T-cell (primary cell): ENCODE data around the gene CHST10. TPM values are rescaled to one million over a fixed set of nuclear protein-coding genes. Genes with fewer than 3 reads are reported as not detected.
"Not testable (repeated sequence)": the region's sequence is repeated elsewhere in the genome, so short reads cannot be mapped to it uniquely, and the experiment has no call there.

Source experiments
- ATAC-seq, 4 experiments: fragments of 200-7000 bp in 3 of 4; fragments of 150-1000 bp in 1 of 4; cut with Tn5 transposase; replicated peaks in 1 of 4; 1 replicate in 3 of 4; 2 replicates in 1 of 4; pipeline ENCODE4 v1.10.0; 2021; ENCODE audit warnings: moderate library complexity in 3 of 4, mild to moderate bottlenecking in 2 of 4, moderate number of reproducible peaks in 1 of 4
- CTCF ChIA-PET, 2 donors: fragments of 300-600 bp; sonication (Branson Sonifier 250); formaldehyde crosslinking; loops; one replicate each; lab custom pipeline; 2022; ENCODE audit warnings: antibody characterized with exemption in 2 of 2; lab: Charles Lee
- POLR2A ChIA-PET, 2 donors: fragments of 300-600 bp; sonication (Branson Sonifier 250); formaldehyde crosslinking; loops; one replicate each; lab custom pipeline; 2022; ENCODE audit warnings: antibody characterized with exemption in 2 of 2; lab: Charles Lee
- DNase-seq, 35 experiments: peaks; one replicate each; pipeline versions ENCODE4 v3.0.0 to v3.0.0-alpha.2; 2013 to 2023
- H3K27ac ChIP-seq: one replicate; pipeline ENCODE4 v1.5.1; 2013; ENCODE audit warnings: low read length
- H3K27me3 ChIP-seq, 2 experiments: replicated peaks in 1 of 2; 1 replicate in 1 of 2; 2 replicates in 1 of 2; pipeline versions ENCODE4 v1.6.1 to v1.7.0; 2013; ENCODE audit warnings: low read length in 1 of 2, mixed read lengths in 1 of 2; ENCODE audit not compliant: control insufficient read depth in 2 of 2, insufficient read depth in 2 of 2; ENCODE audit errors: extremely low read depth in 1 of 2
- H3K36me3 ChIP-seq, 2 donors: 1 replicate in 1 of 2; 2 replicates in 1 of 2; pipeline versions ENCODE4 v1.6.1 to v1.7.0; 2013; ENCODE audit warnings: low read length in 1 of 2; ENCODE audit not compliant: control insufficient read depth in 2 of 2, insufficient read depth in 1 of 2; ENCODE audit errors: extremely low read depth in 1 of 2
- H3K4me1 ChIP-seq, 2 experiments: 1 replicate in 1 of 2; 2 replicates in 1 of 2; pipeline versions ENCODE4 v1.6.1 to v1.7.0; 2013; ENCODE audit warnings: low read length in 2 of 2, mixed read lengths in 1 of 2; ENCODE audit not compliant: insufficient read depth in 2 of 2, control insufficient read depth in 1 of 2; ENCODE audit errors: extremely low read depth in 1 of 2
- H3K4me3 ChIP-seq, 2 donors: 1 replicate in 1 of 2; 2 replicates in 1 of 2; pipeline versions ENCODE4 v1.5.1 to v1.7.0; 2013; ENCODE audit warnings: mild to moderate bottlenecking in 2 of 2, low read length in 1 of 2, moderate library complexity in 1 of 2; ENCODE audit not compliant: control insufficient read depth in 1 of 2; ENCODE audit errors: extremely low read depth in 1 of 2
- H3K9me3 ChIP-seq: 2 replicates; pipeline ENCODE4 v1.7.0; 2013
- H3K27ac Mint-ChIP-seq, 2 donors: one replicate each; pipeline ENCODE4 v1.8.0; 2020 to 2021; ENCODE audit warnings: mild to moderate bottlenecking in 2 of 2, mixed read lengths in 2 of 2
- H3K27me3 Mint-ChIP-seq, 2 donors: one replicate each; pipeline ENCODE4 v1.8.0; 2021 to 2022; ENCODE audit warnings: mixed read lengths in 2 of 2
- H3K36me3 Mint-ChIP-seq: one replicate; pipeline ENCODE4 v1.8.0; 2021; ENCODE audit warnings: mixed read lengths
- H3K4me1 Mint-ChIP-seq, 3 donors: one replicate each; pipeline ENCODE4 v1.8.0; 2020 to 2022; ENCODE audit warnings: mixed read lengths in 3 of 3, mild to moderate bottlenecking in 1 of 3
- H3K4me3 Mint-ChIP-seq, 3 donors: one replicate each; pipeline ENCODE4 v1.8.0; 2020 to 2022; ENCODE audit warnings: mild to moderate bottlenecking in 3 of 3, mixed read lengths in 3 of 3, moderate library complexity in 3 of 3
- H3K9me3 Mint-ChIP-seq, 3 donors: one replicate each; pipeline ENCODE4 v1.8.0; 2020 to 2022; ENCODE audit warnings: mixed read lengths in 3 of 3
- WGBS: methylation state at CpG from one replicate; pipeline ENCODE4 v1.1.5; 2013; ENCODE audit warnings: missing lambda C conversion rate; ENCODE audit not compliant: insufficient coverage; 5-methylcytosine and 5-hydroxymethylcytosine counted together
- total RNA-seq, 35 experiments: library from RNA in 6 of 35; stranded (reverse) in 6 of 35; fragments of 120-200 nt in 1 of 35; gene quantifications; one replicate each; pipeline versions ENCODE4 v1.2.1 to v1.2.4 and lab custom pipeline; 2013 to 2026

CHST10 gene, protein sequence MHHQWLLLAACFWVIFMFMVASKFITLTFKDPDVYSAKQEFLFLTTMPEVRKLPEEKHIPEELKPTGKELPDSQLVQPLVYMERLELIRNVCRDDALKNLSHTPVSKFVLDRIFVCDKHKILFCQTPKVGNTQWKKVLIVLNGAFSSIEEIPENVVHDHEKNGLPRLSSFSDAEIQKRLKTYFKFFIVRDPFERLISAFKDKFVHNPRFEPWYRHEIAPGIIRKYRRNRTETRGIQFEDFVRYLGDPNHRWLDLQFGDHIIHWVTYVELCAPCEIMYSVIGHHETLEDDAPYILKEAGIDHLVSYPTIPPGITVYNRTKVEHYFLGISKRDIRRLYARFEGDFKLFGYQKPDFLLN
- total RNA-seq (1 to 10 TPM; 3.4 to 5.8 (median 4.1) TPM), total RNA-seq (lab: John Stamatoyannopoulos, UW) (2.2 to 16.2 (median 7.1) reads per million in 29 experiments)
- total RNA-seq (2013): 3.2 TPM

DNA sequence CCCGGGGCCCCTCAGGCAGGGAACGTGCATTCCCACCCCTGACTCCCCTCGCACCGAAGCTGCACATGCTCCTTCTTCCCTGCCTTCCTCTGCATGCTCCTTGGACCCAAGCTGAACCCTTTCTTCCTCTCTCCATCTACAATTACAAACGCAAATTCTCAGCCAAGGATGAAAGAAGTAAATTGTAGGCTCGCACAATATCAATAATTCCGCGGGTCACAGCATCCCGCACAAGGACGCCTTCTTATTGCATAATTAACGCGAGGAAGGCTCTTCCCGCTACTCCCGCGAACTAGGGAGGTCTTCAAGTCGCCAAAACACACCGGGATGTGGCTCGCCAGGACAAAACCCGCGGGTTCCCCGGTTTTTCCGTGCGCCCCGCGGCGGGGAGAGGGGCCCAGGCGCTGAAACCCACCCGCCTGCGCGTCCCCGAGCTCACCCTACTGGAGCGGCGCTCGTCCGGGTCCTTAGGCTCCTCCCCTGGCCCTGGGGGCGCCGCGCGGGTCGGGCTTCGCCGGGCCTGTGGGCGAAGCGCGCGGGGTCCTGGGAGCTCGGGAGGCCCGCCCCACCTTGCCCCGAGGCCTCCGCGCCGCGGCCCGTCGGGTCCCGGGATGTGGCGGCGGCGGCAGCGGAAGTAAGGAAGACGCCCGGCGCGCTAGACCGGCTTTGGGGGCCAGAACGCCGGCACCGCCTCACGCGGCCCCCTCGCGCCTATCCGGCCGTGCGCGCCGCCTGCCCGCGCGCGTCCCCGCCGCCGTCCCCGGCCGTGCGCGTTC, at the start of gene CHST10:
Gene CHST10 (minus strand): TSS at position 734 of the 776 bp plus-strand sequence. CDS start 10,993 bp downstream, outside the sequence.
- Histone ChIP-seq H3K4me3 (peak within 1 kb of the TSS; percentile 70 to 81), H3K27me3 (no peaks in the 10 kb centered on the region), H3K36me3 (no peaks in the 10 kb centered on the region), H3K27ac (no peak within 1 kb of the TSS), H3K4me1 (peaks cover 0 to 13% of the 10 kb centered on the region in 2 experiments), H3K9me3 (no peaks in the 10 kb centered on the region)
- DNase-seq: peak in 33 of 35 experiments; percentile 5 to 55 (median 33)
- no peaks in the 10 kb centered on the region for H3K9me3 Mint-ChIP-seq
- H3K4me3 Mint-ChIP-seq: peak within 1 kb of the TSS; percentile 81 to 90 (median 88)
- ATAC-seq: peak; percentile 86 to 94 (median 90)
- peaks cover 15 to 22% (median 22%) of the 10 kb centered on the region in 3 donors for H3K4me1 Mint-ChIP-seq
- H3K36me3 Mint-ChIP-seq: peaks cover 3% of the 10 kb centered on the region
- peak within 1 kb of the TSS in 1 of 2 donors; percentile 68 for H3K27ac Mint-ChIP-seq
- WGBS: under 1% methylated on average over 87 of the region's 88 CpGs
- H3K27me3 Mint-ChIP-seq: peaks cover 0 to 5% of the 10 kb centered on the region in 2 donors
- POLR2A ChIA-PET: no interaction called here
- CTCF ChIA-PET: interaction anchor here in 1 of 2 donors (1.0 kb wide), 1 partner anchor 11 kb away, joined by 3 read pairs; no protein-coding TSS in a partner anchor

DNA sequence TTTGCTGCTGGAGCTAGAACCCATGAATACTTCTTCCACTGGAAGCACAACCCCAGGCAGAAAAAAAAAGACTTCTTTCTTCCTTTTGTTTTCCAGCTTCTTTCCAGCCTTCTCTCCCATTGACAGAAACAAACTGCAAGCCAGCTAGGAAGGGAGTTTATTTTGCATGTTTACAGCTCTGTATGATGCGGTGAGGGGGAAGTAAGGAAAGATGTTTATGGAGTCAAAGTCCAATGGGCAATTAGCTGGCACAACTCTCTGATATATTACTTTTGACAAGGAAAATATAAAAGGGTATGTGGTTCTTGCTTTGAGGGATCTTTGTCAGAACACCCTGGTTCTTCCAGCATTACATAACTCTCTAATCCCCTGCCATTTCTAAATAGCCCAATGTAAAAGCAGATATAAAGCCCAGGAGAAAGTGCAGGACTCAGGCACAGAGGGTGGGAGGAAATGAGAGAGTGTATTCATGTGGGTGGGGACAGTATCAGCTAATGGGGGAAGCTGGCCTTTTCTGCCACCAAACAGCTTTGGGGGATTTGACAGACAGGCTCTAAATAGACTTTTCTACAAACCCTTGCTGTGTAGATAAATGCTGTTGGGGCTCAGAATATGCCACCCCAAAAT, 43.5 kb upstream of the CHST10 start:
- Histone ChIP-seq H3K9me3 (no peaks in the 10 kb centered on the region), H3K36me3 (no peaks in the 10 kb centered on the region), H3K4me3 (no peak overlapping the region), H3K27me3 (peaks cover 0 to 7% of the 10 kb centered on the region in 2 experiments), H3K27ac (no peak overlapping the region), H3K4me1 (no peaks in the 10 kb centered on the region)
- DNase-seq (no peak), ATAC-seq (no peak)
- H3K9me3 Mint-ChIP-seq: peaks cover 7 to 21% (median 15%) of the 10 kb centered on the region in 3 donors
- H3K4me3 Mint-ChIP-seq: no peak overlapping the region
- no peak overlapping the region for H3K27ac Mint-ChIP-seq
- no peaks in the 10 kb centered on the region for H3K4me1 Mint-ChIP-seq
- no CpG with 5 or more reads among the region's 1 CpG for WGBS
- H3K36me3 Mint-ChIP-seq: peaks cover 2% of the 10 kb centered on the region
- peaks cover 10 to 29% of the 10 kb centered on the region in 2 donors for H3K27me3 Mint-ChIP-seq
- ChIA-PET CTCF (no interaction called here), POLR2A (no interaction called here)

DNA sequence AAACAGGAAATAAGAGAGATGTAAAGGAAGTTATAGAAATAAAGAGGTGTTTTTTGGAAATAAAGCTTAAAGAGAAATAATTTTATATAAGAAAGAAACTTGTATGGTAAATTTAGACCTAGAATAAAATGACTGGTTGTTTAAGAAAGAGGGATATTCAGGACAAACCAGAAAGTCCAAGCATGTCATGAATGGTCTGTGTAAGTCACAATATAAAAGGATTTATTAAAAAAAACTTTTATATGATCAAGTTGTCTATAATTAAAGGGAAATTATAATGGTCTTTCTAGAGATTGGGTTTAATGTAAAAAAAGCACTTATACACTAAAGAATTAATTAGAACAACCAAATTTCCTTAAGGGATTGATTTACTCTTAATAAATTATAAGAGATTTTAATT, 38.9 kb upstream of the CHST10 start:
- H3K9me3 Mint-ChIP-seq: peaks cover 7 to 24% (median 15%) of the 10 kb centered on the region in 3 donors
- H3K36me3 Mint-ChIP-seq, POLR2A ChIA-PET, H3K4me3 Mint-ChIP-seq, H3K4me1 Mint-ChIP-seq, ATAC-seq, H3K9me3 ChIP-seq, H3K27ac Mint-ChIP-seq, H3K4me1 ChIP-seq, DNase-seq, H3K4me3 ChIP-seq, H3K36me3 ChIP-seq, H3K27ac ChIP-seq, CTCF ChIA-PET, H3K27me3 ChIP-seq: not testable (repeated sequence)
- peaks cover 14 to 21% of the 10 kb centered on the region in 2 donors for H3K27me3 Mint-ChIP-seq

DNA sequence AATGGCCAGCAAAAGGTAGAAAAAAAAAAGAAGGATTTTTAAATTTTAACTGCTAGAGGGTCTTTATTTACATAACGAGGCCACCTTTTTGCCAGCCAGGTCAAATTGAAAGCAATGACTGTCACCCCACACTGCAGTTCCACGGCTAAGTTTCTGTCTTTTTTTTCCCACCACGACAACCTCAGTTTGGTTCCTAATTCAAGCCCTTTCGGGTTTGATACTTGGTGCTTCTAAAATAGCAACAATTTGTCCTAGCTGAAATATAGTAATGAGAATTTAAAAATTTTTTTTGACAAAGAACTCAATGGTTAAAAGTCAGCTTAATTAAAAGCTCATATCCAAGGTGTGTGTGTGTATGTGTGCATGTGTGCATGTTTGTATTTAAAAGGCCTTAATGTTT, 36.4 kb upstream of the CHST10 start:
- Histone ChIP-seq H3K4me3 (no peak overlapping the region), H3K9me3 (no peaks in the 10 kb centered on the region), H3K36me3 (no peaks in the 10 kb centered on the region), H3K27ac (no peak overlapping the region), H3K27me3 (no peaks in the 10 kb centered on the region), H3K4me1 (no peaks in the 10 kb centered on the region)
- Mint-ChIP-seq H3K27me3 (peaks cover 10% of the 10 kb centered on the region in 2 donors), H3K4me3 (no peak overlapping the region), H3K36me3 (peaks cover 2% of the 10 kb centered on the region), H3K27ac (no peak overlapping the region), H3K4me1 (no peaks in the 10 kb centered on the region), H3K9me3 (peaks cover 3 to 13% (median 11%) of the 10 kb centered on the region in 3 donors)
- POLR2A ChIA-PET: interaction anchor here in 1 of 2 donors (0.6 kb wide), 1 partner anchor 10 kb away, joined by 3 read pairs; no protein-coding TSS in a partner anchor
- ATAC-seq (no peak), DNase-seq (no peak)
- no CpG with 5 or more reads among the region's 4 CpGs for WGBS
- CTCF ChIA-PET: no interaction called here

DNA sequence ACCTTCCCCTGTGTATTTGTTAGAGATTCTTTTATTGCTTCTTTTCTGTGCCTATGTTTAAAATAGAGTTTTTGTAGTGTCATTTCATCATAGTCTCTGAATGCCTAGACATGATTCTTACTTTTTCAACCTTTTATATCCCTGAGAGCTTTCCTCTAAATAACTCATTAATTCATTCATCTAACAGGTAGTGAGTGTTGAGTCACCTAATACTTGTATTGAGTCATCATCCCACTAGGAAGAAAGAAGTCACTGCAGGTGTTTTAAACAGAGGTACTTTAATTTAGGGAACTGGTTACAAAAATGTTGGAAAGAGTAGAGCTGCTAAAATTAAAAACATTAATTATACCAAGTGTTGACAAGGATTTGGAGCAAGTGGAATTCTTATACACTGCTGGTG, 34.3 kb upstream of the CHST10 start:
- no peak for DNase-seq
- no peak for ATAC-seq
- Histone ChIP-seq H3K27ac (no peak overlapping the region), H3K36me3 (no peaks in the 10 kb centered on the region), H3K9me3 (no peaks in the 10 kb centered on the region), H3K4me3 (no peak overlapping the region), H3K4me1 (no peaks in the 10 kb centered on the region), H3K27me3 (no peaks in the 10 kb centered on the region)
- Mint-ChIP-seq H3K9me3 (peaks cover 1 to 6% (median 2%) of the 10 kb centered on the region in 3 donors), H3K27ac (no peak overlapping the region), H3K4me3 (no peak overlapping the region), H3K36me3 (no peaks in the 10 kb centered on the region), H3K4me1 (no peaks in the 10 kb centered on the region), H3K27me3 (peaks cover 10% of the 10 kb centered on the region in 2 donors)
- CTCF ChIA-PET: no interaction called here
- POLR2A ChIA-PET: no interaction called here

DNA sequence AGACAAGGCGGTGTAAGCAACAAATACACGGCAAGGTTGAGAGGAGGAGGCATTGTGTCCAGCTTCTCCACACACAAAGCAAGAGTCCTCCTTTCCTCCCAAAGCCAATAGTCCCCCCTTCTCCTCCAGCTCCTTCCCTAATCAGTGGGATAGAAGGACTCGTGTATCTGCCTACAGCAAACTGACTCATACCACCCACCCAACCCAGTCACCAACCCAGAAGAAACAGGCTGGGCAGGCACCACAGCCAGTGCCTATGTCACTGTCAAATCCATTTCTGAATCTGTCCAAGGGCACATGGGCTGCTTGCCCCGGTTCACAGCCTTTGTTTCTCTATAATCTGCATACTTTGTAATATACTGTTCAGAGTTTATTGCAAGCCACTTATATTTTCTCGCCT, 33.6 kb upstream of the CHST10 start:
- no peak overlapping the region for H3K27ac Mint-ChIP-seq
- peaks cover 0 to 3% (median 0%) of the 10 kb centered on the region in 3 donors for H3K9me3 Mint-ChIP-seq
- H3K4me3 Mint-ChIP-seq: no peak overlapping the region
- H3K36me3 ChIP-seq: no peaks in the 10 kb centered on the region
- H3K4me1 ChIP-seq: no peaks in the 10 kb centered on the region
- WGBS: 82% methylated on average over 2 of the region's 5 CpGs
- no peak for ATAC-seq
- no peak overlapping the region for H3K27ac ChIP-seq
- no peak overlapping the region for H3K4me3 ChIP-seq
- H3K27me3 Mint-ChIP-seq: peaks cover 10% of the 10 kb centered on the region in 2 donors
- DNase-seq: no peak
- no peaks in the 10 kb centered on the region for H3K4me1 Mint-ChIP-seq
- POLR2A ChIA-PET: no interaction called here
- CTCF ChIA-PET: no interaction called here
- H3K36me3 Mint-ChIP-seq: no peaks in the 10 kb centered on the region
- H3K27me3 ChIP-seq: no peaks in the 10 kb centered on the region
- H3K9me3 ChIP-seq: no peaks in the 10 kb centered on the region
